IPS DF 6.9 (cell line): ENCODE results near the gene NCOA7.
A peak's percentile ranks its signal among the peaks of the same experiment; 100 is the strongest.

Source experiments
- DNase-seq: peaks from one replicate; pipeline ENCODE4 v3.0.0-alpha.2; 2013; ENCODE audit warnings: low read depth, low spot score
- H3K27ac ChIP-seq: one replicate; pipeline ENCODE4 v1.5.1; 2013; ENCODE audit warnings: low read length, control low read depth
- H3K27me3 ChIP-seq: 2 replicates; pipeline ENCODE4 v1.6.1; 2013; ENCODE audit warnings: mild to moderate bottlenecking, low read length; ENCODE audit not compliant: control insufficient read depth, insufficient read depth
- H3K36me3 ChIP-seq: 2 replicates; pipeline ENCODE4 v1.6.1; 2013; ENCODE audit warnings: low read length; ENCODE audit not compliant: control insufficient read depth, insufficient read depth
- H3K4me1 ChIP-seq: 2 replicates; pipeline ENCODE4 v1.6.1; 2013; ENCODE audit warnings: low read length; ENCODE audit not compliant: control insufficient read depth, insufficient read depth
- H3K4me3 ChIP-seq: 2 replicates; pipeline ENCODE4 v1.5.1; 2013; ENCODE audit warnings: mild to moderate bottlenecking, low read length
- H3K9me3 ChIP-seq: 2 replicates; pipeline ENCODE4 v1.6.1; 2013; ENCODE audit warnings: low read length, inconsistent platforms; ENCODE audit not compliant: control insufficient read depth, insufficient read depth
- WGBS: extraction: QIAGEN DNeasy Blood & Tissue Kit; methylation state at CpG from one replicate; pipeline ENCODE4 v1.1.7; 2013; ENCODE audit warnings: mixed read lengths, missing lambda C conversion rate; ENCODE audit not compliant: insufficient read length, insufficient coverage; 5-methylcytosine and 5-hydroxymethylcytosine counted together

NCOA7 gene

DNA sequence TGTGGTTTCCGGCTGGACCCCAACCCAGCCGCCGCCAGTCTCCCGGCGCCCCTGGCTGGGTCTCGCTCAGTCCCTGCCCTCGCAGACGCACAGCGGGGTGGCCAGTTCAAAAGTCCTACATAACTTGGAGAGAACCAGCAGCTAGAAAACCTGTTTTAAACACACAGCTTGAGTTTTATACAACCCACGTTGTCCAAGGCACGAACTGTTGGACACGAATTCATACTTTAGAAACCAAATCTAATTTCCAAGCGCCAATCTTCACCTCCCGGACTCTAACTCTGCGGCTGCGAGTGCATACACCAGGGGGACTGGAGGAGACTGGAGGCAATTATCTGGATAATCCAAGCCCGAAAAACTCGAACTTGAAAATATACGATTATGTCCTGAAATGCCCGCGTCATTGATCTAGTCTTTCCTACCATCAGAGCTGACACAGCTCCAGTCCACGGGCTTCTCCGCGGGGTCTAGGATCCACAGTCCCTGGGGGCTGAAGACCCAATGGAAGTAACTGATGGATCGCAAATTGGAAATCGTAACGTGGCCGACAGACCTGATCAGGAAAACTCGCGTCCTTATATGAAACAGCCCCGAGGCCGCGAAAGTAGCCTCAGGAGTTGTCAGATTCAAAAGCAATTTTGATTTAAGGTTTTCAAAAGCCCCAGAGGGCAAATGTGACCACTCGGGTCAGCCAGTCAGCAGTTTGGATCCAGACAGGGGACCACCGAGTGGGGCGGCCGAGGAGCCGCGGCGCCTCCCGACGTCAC, 42.2 kb upstream of the NCOA7 start:
- WGBS, result no CpG with 5 or more reads among the region's 42 CpGs
- Histone ChIP-seq H3K27ac (no peak overlapping the region), H3K4me3 (peak overlapping the region; percentile 55; the same call in 1 of the 2 replicates), H3K9me3 (no peaks in the 10 kb centered on the region), H3K27me3 (peaks cover 8% of the 10 kb centered on the region; the same call in 1 of the 2 replicates), H3K4me1 (peaks cover 1% of the 10 kb centered on the region), H3K36me3 (no peaks in the 10 kb centered on the region)
- no peak for DNase-seq

GRCh38 chr6:125749173-125749864, 41.4 kb upstream of the NCOA7 start, which contains the start of gene HEY2:
TSS of gene HEY2 (plus strand) at chr6:125749632. CDS start at chr6:125749777, 145 bp downstream.
- Histone ChIP-seq H3K27ac (no peak within 1 kb of the TSS), H3K27me3 (peaks cover 8% of the 10 kb centered on the region; the same call in 1 of the 2 replicates)
- no peak for DNase-seq

GRCh38 chr6:125749865-125750691, 40.7 kb upstream of the NCOA7 start:
- Histone ChIP-seq H3K27me3 (peaks cover 8% of the 10 kb centered on the region; the same call in 1 of the 2 replicates), H3K27ac (no peak overlapping the region), H3K4me1 (no peaks in the 10 kb centered on the region; the same call in none of the 2 replicates), H3K4me3 (peak overlapping the region; percentile 55), H3K9me3 (no peaks in the 10 kb centered on the region), H3K36me3 (no peaks in the 10 kb centered on the region)
- no CpG with 5 or more reads among the region's 35 CpGs for WGBS
- no peak for DNase-seq

More at GRCh38 chr6:125749173-125749864, 41.4 kb upstream of the NCOA7 start, which contains the start of gene HEY2:
- no peaks in the 10 kb centered on the region for H3K36me3 ChIP-seq
- no CpG with 5 or more reads among the region's 95 CpGs for WGBS
- no peaks in the 10 kb centered on the region; the same call in none of the 2 replicates for H3K4me1 ChIP-seq
- H3K9me3 ChIP-seq, result no peaks in the 10 kb centered on the region
- peak within 1 kb of the TSS; percentile 55 for H3K4me3 ChIP-seq

DNA sequence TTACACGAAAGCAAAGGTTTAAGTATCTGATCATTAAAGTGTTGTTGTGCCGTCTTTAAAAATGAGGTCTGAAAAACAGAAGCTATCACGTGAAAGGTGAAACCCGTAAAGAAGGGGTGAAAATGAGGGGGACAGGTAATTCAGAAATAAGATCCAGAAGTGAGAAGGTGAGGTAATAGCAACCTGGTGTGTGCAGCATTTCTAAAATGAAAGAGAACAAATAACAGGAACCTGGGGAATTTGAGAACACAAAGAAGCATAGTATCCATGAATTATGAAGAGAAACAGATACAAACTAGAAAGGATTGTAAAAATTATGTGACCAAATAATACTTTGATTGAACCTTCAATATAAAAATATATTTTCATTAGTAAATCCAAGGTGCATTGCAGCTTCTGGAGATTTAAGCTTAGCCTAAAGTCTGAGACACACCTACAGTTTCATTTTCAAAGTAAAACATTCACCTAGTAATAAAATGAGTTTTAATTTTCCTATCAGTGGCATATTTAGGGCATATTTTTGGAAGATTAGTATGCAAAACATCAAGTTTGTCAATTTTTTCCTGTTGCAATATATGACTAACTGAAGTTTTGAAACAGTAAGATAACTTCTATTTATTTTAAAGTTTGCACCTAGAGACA, 39.9 kb upstream of the NCOA7 start:
- no peak for DNase-seq
- no peaks in the 10 kb centered on the region; the same call in none of the 2 replicates for H3K4me1 ChIP-seq
- H3K4me3 ChIP-seq, result peak overlapping the region; percentile 55; the same call in 1 of the 2 replicates
- no peaks in the 10 kb centered on the region for H3K36me3 ChIP-seq
- no peaks in the 10 kb centered on the region for H3K9me3 ChIP-seq
- no CpG with 5 or more reads among the region's 4 CpGs for whole genome bisulfite sequencing
- no peak overlapping the region for H3K27ac ChIP-seq
- peaks cover 8% of the 10 kb centered on the region; the same call in 1 of the 2 replicates for H3K27me3 ChIP-seq

DNA sequence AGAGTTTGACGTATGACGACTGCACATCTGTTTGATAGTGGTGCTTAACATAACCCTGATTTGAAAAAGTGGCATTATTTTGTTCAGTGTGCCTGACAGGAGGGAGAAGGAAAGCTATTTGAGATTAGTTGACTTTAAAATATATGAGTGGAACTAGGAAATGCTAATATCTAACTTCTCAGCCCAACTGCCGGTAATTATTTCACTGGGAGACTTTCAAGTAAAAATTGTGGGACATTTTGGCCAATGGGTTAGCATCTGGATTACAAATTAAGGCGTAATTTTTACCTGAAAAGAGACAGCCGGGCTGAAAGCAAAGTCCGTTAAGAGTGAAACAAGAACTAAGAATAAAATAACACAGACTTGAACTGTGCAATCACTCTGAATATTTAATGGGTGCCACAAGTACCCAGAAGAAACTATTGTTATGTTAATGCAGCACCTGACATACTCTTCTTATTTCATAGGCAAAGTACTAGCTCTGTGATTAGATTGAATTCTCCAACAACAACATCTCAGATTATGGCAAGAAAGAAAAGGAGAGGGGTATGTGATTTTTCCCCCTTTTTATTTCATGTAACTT, 39.3 kb upstream of the NCOA7 start:
- H3K36me3 ChIP-seq, result no peaks in the 10 kb centered on the region

DNA sequence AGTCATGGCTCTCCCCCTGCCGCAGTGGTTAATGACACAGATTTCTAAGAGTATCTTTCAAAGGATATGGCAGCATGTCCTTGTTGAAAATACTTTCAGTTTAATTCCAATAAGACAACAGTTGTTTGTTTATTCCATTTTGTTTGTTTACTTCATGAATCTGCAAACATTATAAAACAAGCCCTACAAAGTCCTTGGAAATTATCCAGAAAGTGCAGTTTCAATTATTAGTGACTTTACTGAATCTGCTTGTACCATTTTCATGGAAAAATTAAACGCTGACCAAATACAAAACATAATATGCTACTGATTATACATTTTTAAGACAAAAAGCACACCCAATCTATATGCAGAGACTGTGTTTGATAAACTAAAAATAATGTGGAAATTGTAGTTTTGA, 38.0 kb upstream of the NCOA7 start:
- no CpG with 5 or more reads among the region's 2 CpGs for WGBS
- Histone ChIP-seq H3K4me1 (no peaks in the 10 kb centered on the region; the same call in 1 of the 2 replicates), H3K4me3 (no peak overlapping the region), H3K9me3 (no peaks in the 10 kb centered on the region), H3K36me3 (no peaks in the 10 kb centered on the region; the same call in 1 of the 2 replicates), H3K27ac (no peak overlapping the region), H3K27me3 (peaks cover 8% of the 10 kb centered on the region; the same call in 1 of the 2 replicates)
- no peak for DNase-seq

More for the DNA sequence above, 39.3 kb upstream of the NCOA7 start:
- H3K4me3 ChIP-seq, result no peak overlapping the region; the same call in 1 of the 2 replicates
- no CpG with 5 or more reads among the region's 6 CpGs for WGBS
- H3K4me1 ChIP-seq, result no peaks in the 10 kb centered on the region; the same call in none of the 2 replicates
- no peak for DNase-seq
- no peaks in the 10 kb centered on the region for H3K9me3 ChIP-seq
- peaks cover 8% of the 10 kb centered on the region; the same call in 1 of the 2 replicates for H3K27me3 ChIP-seq
- H3K27ac ChIP-seq, result no peak overlapping the region

- DNase-seq, result no peak
- Histone ChIP-seq H3K4me1 (no peaks in the 10 kb centered on the region; the same call in 1 of the 2 replicates), H3K27ac (no peak overlapping the region), H3K4me3 (no peak overlapping the region), H3K9me3 (no peaks in the 10 kb centered on the region), H3K27me3 (peaks cover 7% of the 10 kb centered on the region; the same call in 1 of the 2 replicates), H3K36me3 (no peaks in the 10 kb centered on the region; the same call in 1 of the 2 replicates)
- no CpG with 5 or more reads among the region's 5 CpGs for WGBS
These were observed 37.4 kb upstream of the NCOA7 start for GRCh38 chr6:125753218-125753936.

DNA sequence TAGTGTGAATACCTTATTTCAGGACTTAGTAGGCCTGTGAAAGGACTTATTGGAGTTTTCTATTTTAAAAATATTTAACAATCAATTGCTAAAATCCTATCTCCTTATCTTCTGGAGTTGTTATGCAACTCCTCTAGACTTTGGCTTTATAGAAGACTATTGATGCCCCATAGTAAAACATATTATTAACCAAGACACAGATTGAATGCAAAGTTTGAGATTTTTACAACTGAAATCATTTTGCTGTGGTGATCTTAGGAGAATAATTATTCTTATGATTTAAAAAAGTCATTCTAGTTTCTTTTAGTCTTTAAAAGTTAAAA, 36.9 kb upstream of the NCOA7 start:
- Histone ChIP-seq H3K36me3 (no peaks in the 10 kb centered on the region; the same call in 1 of the 2 replicates), H3K4me1 (no peaks in the 10 kb centered on the region; the same call in 1 of the 2 replicates), H3K27me3 (peaks cover 2% of the 10 kb centered on the region; the same call in 1 of the 2 replicates), H3K27ac (no peak overlapping the region), H3K9me3 (no peaks in the 10 kb centered on the region), H3K4me3 (no peak overlapping the region)
- no peak for DNase-seq

DNA sequence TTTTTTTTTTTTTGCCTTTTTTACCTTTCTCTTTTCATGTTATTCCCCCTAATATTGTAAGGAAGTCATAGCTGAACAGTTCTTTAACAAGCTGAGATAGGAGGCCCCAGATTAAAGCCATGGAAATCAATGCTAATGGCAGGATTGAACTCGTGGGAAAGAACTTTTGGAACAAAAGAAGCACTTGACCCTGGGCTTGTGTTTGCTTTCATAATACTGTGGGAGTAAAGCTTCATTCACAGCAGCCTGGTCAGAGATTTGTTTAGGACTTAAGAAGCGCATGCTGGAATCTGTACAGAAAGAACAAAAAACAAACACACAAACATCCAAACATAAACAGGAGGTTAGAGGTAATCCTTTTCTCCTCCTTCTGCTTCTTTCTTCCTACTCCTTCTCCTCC, 36.2 kb upstream of the NCOA7 start:
- no peak overlapping the region for H3K4me3 ChIP-seq
- no CpG with 5 or more reads among the region's 2 CpGs for WGBS
- no peaks in the 10 kb centered on the region for H3K9me3 ChIP-seq
- peaks cover 5% of the 10 kb centered on the region; the same call in 1 of the 2 replicates for H3K36me3 ChIP-seq
- peaks cover 2% of the 10 kb centered on the region; the same call in 1 of the 2 replicates for H3K27me3 ChIP-seq
- DNase-seq, result no peak
- peaks cover 1% of the 10 kb centered on the region; the same call in 1 of the 2 replicates for H3K4me1 ChIP-seq
- no peak overlapping the region for H3K27ac ChIP-seq
